Activated CD8-positive, alpha-beta memory T cell treated with anti-CD3 and anti-CD28 coated beads, Interleukin-2, amount 50 U/mL, for 24 hours (primary cell): ENCODE measurements around the gene CYP2E1.
"Not testable (repeated sequence)": the region's sequence is repeated elsewhere in the genome, so short reads cannot be mapped to it uniquely, and the experiment has no call there.

Experiments used
- DNase-seq: peaks from one replicate; pipeline ENCODE4 v3.0.0-alpha.2; 2020; ENCODE audit errors: extremely low read depth

The CYP2E1 gene

GRCh38 chr10:133573460-133573859 lies 46.3 kb downstream of the CYP2E1 start:
- not testable (repeated sequence) for DNase-seq

- not testable (repeated sequence) for DNase-seq
These were observed 49.9 kb downstream of the CYP2E1 start for GRCh38 chr10:133577037-133577436.
